Stimulated activated naive CD4-positive, alpha-beta T cell (primary cell): ENCODE results near the gene TTL.
"Not testable (repeated sequence)": the region's sequence is repeated elsewhere in the genome, so short reads cannot be mapped to it uniquely, and the experiment has no call there.

Experiments used
- DNase-seq, 6 experiments: peaks; one replicate each; lab custom pipeline; 2025; lab: John Stamatoyannopoulos, UW

TTL gene

GRCh38 chr2:112474844-112475486, 7.0 kb upstream of the TTL start:
- DNase-seq = no peak

GRCh38 chr2:112476434-112476833, 5.5 kb upstream of the TTL start:
- DNase-seq = no peak

GRCh38 chr2:112480530-112481049, 1.4 kb upstream of the TTL start:
- peak in 4 of 6 experiments; percentile 15 to 61 (median 30) for DNase-seq

GRCh38 chr2:112481050-112481527, 867 bp upstream of the TTL start:
- DNase-seq = peak; percentile 72 to 85 (median 75)

GRCh38 chr2:112482309-112483041, 519 bp downstream of the TTL start:
- DNase-seq = peak in 5 of 6 experiments; percentile 5 to 43 (median 27)

- no peak for DNase-seq
Measured at GRCh38 chr2:112483042-112483473, 1.1 kb downstream of the TTL start.

GRCh38 chr2:112483831-112484230, 1.9 kb downstream of the TTL start:
- DNase-seq = no peak

GRCh38 chr2:112485849-112486248, 3.9 kb downstream of the TTL start:
- no peak for DNase-seq

GRCh38 chr2:112486895-112487294, 4.9 kb downstream of the TTL start:
- DNase-seq = no peak

GRCh38 chr2:112487444-112487961, 5.5 kb downstream of the TTL start:
- no peak for DNase-seq

- DNase-seq = no peak
Measured at GRCh38 chr2:112488201-112488600, 6.2 kb downstream of the TTL start.

GRCh38 chr2:112491946-112492345, 10.0 kb downstream of the TTL start:
- DNase-seq = no peak

- no peak for DNase-seq
Measured at GRCh38 chr2:112493048-112493447, 11.1 kb downstream of the TTL start.

- DNase-seq = no peak
Measured at GRCh38 chr2:112493858-112494648, 12.1 kb downstream of the TTL start.

GRCh38 chr2:112494828-112495227, 12.9 kb downstream of the TTL start:
- no peak for DNase-seq

- DNase-seq = not testable (repeated sequence)
Measured at GRCh38 chr2:112495878-112496277, 13.9 kb downstream of the TTL start.

- peak; percentile 3 to 56 (median 16) for DNase-seq
Measured at GRCh38 chr2:112500850-112501484, 19.0 kb downstream of the TTL start.

GRCh38 chr2:112509239-112509998, 27.5 kb downstream of the TTL start:
- DNase-seq = not testable (repeated sequence)

GRCh38 chr2:112516801-112517200, 34.8 kb downstream of the TTL start:
- DNase-seq = no peak

GRCh38 chr2:112518807-112519206, 36.9 kb downstream of the TTL start:
- no peak for DNase-seq

- DNase-seq = no peak
Measured at GRCh38 chr2:112519506-112519905, 37.5 kb downstream of the TTL start.
